NCI-H187 treated with DMSO at 0.1 percent for 48 hours (cell line): ENCODE measurements around the gene CCDC9.
A peak's percentile ranks its signal among the peaks of the same experiment; 100 is the strongest.
"Not testable (repeated sequence)": the region's sequence is repeated elsewhere in the genome, so short reads cannot be mapped to it uniquely, and the experiment has no call there.

Experiments
- DNase-seq: peaks from one replicate; lab custom pipeline; 2025; lab: John Stamatoyannopoulos, UW

The CCDC9 gene

DNA sequence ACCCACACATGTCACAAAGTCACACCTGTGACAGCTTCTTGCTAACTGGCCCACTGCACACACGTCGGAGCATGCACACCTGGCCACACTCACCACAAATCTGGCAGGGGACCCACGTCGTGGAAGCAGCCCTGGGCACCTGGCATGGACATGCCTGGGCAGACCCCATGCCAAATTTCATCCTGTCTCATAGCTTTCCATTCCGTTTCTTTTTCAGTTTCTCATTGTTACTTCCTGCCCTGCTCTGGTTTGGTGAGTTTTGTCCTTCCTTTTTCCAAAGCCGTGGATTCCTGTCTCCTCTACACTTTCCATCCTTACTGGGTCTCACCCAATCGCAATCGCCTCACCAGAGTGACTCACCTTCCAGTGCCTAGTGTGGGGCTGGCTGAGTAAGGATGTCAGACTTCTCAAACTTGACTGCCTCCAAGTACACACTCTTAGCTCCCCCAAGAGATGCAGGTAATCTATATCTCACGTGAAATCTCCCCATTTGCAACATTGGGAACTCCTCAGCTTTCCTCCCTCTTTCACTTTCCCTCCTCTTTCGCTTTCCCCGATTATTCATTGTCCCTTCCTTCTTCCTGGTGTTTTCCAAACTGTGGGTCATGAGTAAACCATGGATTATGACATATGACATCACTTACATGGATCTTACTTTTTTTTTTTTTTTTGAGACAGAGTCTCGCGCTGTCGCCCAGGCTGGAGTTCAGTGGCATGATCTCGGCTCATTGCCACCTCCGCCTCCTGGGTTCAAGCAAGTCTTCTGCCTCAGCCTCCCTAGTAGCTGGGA is 23.7 kb upstream of the CCDC9 start:
- DNase-seq: no peak

DNA sequence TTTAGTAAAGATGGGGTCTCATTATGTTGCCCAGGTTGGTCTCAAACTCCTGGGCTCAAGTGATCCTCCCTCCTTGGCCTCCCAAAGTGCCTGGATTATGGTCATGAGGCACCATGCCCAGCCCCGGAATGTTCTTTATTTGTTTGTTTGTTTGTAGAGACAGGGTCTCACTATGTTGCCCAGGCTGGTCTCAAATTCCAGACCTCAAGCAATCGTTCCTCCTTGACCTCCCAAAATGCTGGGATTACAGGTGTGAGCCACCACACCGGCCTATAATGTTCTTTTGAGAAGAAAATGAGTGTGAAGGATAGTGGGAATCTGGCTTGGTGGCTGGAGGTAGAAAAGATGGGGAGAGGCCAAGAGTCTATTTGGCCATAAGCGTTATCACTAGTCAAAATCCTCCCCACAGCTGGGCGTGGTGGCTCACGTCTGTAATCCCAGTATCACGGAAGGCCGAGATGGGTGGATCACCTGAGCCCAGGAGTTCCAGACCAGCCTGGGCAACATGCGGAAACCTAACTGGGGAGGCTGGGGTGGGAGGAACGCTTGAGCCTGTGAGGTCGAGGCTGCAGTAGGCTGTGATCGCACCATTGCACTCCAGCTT is 20.2 kb upstream of the CCDC9 start:
- DNase-seq: no peak

DNA sequence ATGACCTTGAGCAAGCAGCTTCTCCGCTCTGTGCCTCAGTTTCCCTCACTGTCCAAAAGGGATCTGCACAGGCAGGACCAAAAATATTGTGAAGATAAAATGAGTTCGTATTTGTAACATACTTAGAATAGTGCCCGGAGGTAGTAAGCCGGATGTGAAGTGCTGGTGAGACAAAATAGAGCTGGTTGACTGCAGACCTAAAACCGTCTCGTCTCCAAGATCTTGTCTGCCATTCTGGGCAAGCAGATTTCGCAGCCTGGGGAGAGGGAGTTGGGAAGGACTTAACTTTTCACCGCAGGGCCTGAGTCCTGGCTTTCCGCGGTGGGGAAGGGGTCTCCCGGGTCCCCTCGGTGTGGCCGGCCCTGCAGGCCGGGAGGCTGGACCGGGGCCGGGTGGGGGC is 17.2 kb upstream of the CCDC9 start:
- DNase-seq: no peak

DNA sequence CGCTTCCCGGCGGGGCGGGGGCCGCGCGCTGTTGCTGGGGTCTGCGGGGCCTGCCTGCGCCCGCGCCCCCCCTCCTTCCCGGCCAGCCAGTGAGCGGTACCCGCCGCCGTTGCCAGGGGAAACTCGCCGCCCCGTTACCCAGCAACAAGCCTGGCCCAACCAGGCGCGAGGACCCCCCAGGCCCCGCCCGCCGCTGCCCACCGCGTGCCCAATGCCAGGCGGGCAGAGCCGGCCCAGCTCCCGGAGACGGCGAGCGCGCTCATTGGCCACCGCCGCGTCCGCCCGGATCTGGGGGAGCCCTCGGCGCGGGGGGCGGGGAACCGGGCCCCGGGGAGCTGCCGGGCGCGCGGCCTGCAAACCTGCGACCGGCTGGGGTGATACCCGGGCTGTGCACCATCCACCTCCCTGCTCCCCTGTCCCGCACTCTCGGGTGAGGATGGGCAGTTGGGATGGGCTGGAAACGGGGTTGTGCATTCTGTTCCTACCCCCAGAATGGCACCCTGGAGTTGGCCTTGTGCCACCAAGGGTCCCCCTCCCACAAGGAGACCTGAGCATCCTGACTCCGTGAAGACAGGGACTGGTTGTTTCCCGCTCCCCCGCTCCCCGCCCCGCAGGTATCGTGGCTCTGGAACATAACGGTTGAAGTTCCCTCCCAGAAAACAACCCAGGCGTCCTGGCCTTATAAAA is 16.6 kb upstream of the CCDC9 start:
- no peak for DNase-seq

- no peak for DNase-seq
Measured at GRCh38 chr19:47240556-47240955, 15.8 kb upstream of the CCDC9 start.

DNA sequence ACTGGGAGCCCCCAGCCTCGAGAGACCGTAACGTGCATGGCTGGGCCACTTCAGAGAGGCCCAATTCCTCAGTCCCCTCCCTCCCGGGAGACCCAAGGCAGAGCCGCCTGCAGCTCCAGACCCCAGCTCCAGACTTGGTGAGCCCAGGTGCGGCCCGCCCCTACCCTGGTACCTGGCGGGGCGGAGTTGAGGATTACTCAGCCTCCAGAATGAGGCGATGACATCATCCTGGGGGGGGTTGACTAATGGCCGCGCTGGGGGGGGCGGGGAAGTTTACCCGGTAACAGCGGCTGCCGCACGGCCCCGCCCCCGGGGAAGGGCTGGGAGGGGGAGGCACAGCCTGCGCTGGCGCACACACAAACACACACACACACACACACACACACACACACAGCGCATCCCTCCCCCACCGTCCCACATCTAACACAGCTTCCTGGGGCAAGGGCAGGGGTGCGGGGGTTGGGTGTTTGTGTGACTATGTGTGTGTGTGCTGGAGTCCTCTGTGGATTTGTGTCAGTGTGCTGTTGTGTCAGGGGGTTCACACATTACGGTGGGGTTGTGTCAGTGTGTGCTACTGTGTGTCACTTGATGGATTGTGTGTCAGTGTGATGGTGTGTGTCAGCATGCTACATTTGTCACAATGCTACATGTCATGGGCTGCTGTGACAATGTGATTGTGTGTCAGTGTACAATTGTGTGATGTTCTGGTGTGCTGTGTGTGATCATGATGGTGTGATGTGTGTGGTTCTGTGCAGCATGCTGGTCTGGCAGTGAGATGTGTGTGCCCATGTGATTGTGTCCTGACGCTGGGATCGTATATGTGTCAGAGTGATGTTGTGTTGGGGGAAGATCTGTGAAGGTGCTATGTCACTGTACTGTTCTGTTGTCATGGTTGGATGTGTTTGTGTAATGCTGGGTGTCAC is 15.1 kb upstream of the CCDC9 start:
- DNase-seq: no peak

GRCh38 chr19:47241919-47242577 is 14.3 kb upstream of the CCDC9 start:
- no peak for DNase-seq

GRCh38 chr19:47243364-47243775 is 13.0 kb upstream of the CCDC9 start:
- DNase-seq: no peak

DNA sequence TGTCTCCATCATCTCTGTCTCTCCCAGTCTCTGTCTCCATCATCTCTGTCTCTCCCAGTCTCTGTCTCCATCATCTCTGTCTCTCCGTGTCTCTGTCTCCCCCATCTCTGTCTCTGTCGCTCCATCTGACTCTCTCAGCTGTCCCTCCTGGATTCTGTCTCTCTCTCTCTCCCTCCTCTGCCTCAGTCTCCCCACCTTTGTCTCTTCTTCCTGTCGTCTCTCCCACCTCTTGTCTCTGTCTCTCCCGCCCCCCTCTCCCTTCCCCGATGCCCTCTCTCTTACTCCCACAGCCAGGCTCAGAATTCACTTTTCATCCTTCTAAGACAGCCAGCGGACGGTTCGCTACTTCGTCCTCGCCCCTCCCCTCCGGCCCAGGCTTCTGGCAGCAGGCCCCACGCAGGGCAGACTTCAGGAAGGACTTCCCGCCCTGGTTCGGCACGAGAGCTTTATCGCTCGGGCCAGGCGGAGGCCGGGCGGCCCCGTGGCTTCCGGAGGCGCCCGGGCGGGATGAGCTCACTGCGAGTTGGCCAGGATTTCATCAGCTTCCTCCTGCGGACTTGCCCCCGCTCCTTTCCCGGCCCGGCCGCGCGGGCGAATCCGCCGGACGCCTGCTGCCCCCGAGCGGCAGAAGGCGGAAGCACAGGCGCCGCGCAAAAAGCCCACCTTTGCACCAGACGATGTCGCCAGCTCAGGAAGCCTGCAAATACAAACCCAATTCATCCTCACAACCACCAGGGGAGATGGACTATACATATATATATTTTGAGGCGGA is 12.4 kb upstream of the CCDC9 start:
- DNase-seq: no peak

- no peak for DNase-seq
Measured at GRCh38 chr19:47247308-47247990, 8.9 kb upstream of the CCDC9 start.

- not testable (repeated sequence) for DNase-seq
Measured at GRCh38 chr19:47253016-47253415, 3.3 kb upstream of the CCDC9 start.

GRCh38 chr19:47253467-47253881 is 2.9 kb upstream of the CCDC9 start:
- no peak for DNase-seq

- DNase-seq: no peak
Measured at GRCh38 chr19:47253970-47254369, 2.4 kb upstream of the CCDC9 start.

DNA sequence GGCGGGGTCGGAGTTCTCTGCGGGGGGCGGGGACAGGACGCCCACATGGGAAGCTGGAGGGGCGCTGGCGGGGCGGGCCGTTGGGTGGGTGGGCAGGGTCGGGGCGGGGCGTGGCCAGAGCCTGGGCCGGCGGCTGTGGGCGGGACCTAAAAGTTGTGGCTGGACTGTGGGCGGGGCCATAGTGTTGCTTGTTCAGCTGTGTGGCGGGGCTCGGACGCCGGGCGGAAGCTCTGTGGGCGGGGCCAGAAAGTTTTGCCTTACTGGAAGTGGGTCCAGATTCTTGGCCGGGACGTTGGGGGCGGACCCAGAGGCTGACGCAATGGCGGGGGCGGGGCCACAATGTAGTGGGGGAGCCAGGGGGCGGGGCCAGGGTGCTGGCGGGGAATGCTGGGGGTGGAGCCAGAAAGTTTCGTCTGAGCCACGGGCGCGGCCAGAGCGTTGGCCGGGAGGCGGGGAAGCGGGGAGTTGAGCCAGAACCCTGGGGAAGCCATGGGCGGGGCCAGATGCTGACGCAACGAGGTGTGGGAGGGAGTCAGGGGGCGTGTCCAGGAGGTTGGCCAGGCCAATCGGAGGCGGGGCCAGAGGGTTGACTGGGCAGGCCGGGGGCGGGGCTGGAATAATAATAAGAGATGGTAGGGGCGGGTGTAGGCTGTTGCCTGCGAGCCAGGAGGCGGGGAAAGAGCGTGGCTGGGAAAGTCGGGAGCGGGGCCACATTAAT is 527 bp downstream of the CCDC9 start:
- DNase-seq: peak; percentile 97

- no peak for DNase-seq
Measured at GRCh38 chr19:47257411-47258169, 1.3 kb downstream of the CCDC9 start.

GRCh38 chr19:47258434-47258833 is 2.1 kb downstream of the CCDC9 start:
- no peak for DNase-seq

- DNase-seq: no peak
Measured at GRCh38 chr19:47258895-47259555, 2.7 kb downstream of the CCDC9 start.

DNA sequence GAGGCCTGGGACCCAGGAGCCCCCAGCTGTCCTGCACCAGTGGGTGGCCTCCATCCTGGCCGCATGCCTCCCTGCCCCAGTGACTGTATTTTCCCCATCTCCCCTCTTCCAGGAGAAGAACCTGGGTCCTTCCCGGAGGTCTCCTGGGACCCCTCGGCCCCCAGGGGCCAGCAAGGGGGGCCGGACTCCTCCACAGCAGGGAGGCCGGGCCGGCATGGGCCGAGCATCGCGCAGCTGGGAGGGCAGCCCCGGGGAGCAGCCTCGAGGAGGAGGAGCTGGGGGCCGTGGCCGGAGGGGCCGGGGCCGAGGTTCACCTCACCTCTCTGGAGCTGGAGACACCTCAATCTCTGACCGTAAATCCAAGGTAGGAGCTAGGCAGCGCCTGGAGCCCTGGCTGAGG is 4.2 kb downstream of the CCDC9 start:
- DNase-seq: no peak
